ENCODE results near the gene RESF1. TPM values are rescaled to one million over a fixed set of nuclear protein-coding genes. Genes with fewer than 3 reads are reported as not detected.

The RESF1 gene, protein sequence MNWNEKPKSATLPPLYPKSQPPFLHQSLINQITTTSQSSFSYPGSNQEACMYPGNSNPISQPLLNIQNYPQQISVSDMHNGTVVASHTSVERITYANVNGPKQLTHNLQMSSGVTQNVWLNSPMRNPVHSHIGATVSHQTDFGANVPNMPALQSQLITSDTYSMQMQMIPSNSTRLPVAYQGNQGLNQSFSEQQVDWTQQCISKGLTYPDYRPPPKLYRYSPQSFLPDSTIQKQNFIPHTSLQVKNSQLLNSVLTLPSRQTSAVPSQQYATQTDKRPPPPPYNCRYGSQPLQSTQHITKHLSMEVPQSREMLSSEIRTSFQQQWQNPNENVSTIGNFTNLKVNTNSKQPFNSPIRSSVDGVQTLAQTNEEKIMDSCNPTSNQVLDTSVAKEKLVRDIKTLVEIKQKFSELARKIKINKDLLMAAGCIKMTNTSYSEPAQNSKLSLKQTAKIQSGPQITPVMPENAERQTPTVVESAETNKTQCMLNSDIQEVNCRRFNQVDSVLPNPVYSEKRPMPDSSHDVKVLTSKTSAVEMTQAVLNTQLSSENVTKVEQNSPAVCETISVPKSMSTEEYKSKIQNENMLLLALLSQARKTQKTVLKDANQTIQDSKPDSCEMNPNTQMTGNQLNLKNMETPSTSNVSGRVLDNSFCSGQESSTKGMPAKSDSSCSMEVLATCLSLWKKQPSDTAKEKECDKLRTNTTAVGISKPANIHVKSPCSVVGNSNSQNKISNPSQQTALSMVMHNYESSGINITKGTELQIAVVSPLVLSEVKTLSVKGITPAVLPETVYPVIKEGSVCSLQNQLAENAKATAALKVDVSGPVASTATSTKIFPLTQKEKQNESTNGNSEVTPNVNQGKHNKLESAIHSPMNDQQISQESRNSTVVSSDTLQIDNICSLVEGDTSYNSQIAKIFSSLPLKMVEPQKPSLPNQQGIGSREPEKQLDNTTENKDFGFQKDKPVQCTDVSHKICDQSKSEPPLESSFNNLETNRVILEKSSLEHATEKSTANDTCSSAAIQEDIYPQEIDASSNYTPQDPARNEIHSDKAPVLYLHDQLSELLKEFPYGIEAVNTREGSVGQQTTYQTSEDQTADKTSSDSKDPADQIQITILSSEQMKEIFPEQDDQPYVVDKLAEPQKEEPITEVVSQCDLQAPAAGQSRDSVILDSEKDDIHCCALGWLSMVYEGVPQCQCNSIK (N-terminal part only)
- 14.7 and 81.0 TPM in 2 replicates for total RNA-seq

DNA sequence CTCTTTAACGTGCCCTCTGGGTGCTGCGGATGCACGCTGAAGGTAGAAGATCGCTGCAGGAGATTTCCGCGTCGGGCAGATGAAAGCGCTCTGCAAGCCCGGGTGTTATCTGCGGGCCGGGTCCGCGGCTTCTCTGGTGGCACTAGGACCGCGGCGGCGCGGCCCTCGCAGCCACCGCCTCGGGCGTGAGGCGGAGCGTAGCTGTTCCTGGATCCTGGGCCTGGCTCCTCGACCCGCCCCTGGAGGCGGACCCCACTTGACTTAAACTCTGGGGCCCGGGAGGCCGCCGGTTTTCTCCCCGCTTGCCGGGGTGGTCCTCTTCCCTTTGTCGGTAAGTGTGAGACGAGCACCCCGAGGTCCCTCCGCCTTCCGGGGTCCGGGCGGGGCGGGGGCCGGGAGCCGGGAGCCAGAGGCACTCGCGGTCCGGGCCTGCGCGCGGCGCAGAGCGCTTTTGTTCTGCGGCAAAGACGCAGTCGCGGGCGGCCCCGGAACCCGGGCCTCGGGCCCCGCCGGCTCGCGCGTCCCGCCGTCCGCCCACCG, at the start of gene RESF1:
TSS of gene RESF1 (plus strand) at position 255 of the 540 bp plus-strand sequence. CDS start 21,541 bp downstream, outside the sequence.

Other genes starting within 250 kb of the RESF1 start
- gene AMN1, start 230.4 kb upstream of the RESF1 start, total RNA-seq: 3.7 and 7.4 TPM in 2 replicates
- 2.3 and 2.7 TPM in 2 replicates for gene BICD1, start 147.4 kb downstream of the RESF1 start, total RNA-seq

Measured in pericardium fibroblast (primary cell).